Measurements from ENCODE around the gene SH3RF2.
"Not testable (repeated sequence)": the region's sequence is repeated elsewhere in the genome, so short reads cannot be mapped to it uniquely, and the experiment has no call there.

Gene SH3RF2

DNA sequence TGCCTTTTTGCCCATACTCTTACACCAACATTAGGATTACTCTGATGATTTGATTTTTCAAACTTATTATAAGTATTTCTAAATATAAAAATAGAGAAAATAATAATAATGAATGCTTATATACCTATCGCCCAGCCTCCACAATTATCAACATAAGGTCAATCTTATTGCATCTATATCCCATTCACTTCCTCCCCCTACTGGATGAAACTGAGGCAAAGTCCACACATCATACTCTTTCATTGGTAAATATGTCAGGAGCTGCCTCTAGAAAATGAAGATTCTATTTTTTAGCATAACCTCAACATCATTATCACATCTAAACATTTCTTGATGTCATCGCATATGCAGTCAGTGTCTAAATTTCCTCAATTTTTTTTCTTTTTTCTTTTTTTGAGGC is 44.3 kb downstream of the SH3RF2 start:
- DNase-seq, result no peak

DNA sequence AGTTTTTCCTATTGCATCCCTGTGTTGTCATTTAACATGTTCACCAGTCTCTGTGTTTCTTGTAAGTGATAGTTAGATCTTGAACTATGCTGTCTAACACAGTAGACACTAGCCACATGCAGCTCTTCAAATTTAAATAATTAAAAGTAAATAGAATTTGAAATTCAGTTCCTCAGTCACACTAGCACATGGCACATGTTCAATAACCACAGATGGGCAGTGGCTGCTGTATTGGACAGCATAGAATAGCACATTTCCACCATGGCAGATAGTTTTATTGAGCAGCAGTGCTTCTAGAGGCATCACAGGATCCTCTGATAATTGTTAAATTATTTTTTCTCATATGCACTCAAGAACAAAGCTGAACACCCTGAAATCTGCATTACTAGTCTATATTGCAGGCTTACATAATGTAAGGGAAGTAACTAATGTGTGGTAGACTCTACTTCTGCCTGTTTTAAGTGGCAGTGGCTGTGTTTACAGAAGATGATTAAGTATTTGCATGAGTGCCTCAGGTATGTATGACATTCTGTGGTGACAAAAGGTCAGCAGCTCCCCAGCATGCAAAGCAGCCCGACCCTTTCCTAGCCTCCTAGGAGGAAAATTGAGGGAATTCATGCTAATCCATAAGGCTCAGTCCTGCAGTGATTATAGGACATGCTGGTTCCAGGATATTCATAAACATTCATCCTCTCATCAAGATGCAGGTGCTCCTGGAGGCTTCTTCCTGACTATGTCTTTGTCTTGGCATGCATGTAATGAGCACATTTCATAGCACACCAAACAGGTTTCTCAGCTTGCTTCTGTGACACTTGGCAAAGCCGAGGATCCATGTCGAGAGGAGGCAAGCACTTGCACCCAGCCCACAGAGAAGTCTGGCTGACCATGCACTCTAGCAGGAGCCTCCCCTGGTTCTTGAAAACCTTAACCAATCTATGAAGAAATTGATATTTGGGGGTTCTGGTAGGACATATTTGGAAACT is 45.5 kb downstream of the SH3RF2 start:
- DNase-seq, result no peak

DNA sequence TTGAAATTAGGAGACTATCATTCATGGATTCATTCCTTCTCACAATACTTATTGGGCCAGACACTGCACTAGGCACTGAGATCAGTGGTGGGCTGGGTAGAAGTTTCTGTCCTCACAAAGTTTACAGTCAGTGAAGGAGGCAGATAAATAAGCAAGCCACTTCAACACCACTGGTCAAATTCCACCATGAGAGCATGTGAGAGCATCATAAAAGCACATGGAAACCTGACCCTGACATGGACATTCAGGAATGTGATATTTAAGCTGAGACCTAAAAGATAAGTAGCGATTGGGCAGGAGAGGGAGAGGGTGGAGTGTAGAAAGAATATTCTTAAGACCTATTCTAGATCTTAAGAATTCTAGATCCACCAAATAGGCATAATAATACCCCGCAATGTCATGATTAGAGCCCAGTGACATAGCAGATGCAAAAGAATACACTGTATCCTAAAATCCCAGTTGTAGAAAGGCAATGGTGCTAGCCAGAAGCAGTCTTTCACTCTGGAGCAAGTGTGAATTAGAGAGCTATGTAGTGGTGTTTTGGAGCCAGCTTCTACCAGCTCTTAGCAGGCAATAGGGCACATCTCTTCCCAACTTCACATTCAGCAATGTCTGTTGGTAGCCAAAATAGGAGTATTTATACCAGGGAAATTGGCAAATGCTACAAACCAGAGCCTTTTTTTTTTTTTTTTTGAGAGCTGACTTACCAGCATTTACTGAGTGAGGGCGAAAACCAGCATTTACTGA is 46.4 kb downstream of the SH3RF2 start:
- DNase-seq, result no peak

DNA sequence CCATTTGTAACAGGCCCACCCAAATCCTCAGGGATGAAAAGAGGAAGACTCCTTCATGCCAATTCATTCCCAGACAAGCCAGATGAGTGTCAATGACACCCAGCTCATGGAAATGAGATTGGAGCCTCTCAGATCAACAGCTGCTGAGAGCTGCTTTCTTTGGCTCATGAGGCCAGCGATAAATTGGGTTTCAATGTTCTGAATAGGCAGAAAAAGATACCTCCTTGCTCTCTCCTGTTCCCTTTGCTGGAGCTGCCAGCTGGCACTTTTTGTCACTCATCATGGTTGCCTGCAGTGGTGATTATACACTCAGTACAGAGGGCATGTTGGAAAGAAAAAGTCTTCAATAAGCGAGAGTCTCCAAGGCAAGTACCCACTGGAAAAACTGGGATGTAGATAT is 47.1 kb downstream of the SH3RF2 start:
- no peak for DNase-seq

DNA sequence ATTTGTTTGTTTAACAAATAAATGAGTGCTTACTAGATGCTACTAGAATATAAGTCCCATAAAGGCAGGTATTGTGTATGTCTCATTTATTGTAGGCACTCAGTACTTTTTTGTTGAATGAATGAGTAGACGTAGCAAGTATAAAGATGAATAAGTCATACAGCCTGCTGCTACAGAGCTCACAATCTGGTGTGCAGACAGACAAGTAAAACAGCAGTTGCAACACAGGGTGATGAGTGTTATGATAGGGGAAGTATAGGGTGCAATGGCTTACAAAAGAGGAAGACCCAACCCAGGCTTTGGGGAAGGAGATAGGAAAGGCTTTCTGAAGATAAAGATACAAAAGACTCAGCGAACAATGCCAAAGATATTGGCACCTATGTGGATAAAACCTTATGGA is 47.7 kb downstream of the SH3RF2 start:
- DNase-seq, result no peak

DNA sequence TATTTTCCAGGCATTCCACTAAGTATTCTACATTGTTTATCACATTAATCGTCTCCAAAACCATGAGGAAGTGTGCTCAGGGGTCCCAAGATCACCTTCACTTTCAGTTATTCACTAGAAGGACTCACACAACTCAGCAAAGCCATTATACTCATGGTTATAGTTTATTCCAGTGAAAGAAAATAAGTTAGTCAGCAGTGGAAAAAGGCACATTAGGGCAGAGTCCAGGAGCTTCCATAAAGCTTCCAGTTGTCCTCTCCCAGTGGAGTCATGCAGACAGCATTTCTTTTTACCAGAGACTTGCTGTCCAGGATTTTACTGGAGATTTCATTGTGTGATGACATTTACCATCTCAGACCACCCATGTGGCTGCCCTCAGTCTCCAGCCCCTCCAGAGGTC is 51.5 kb downstream of the SH3RF2 start:
- DNase-seq, result no peak

DNA sequence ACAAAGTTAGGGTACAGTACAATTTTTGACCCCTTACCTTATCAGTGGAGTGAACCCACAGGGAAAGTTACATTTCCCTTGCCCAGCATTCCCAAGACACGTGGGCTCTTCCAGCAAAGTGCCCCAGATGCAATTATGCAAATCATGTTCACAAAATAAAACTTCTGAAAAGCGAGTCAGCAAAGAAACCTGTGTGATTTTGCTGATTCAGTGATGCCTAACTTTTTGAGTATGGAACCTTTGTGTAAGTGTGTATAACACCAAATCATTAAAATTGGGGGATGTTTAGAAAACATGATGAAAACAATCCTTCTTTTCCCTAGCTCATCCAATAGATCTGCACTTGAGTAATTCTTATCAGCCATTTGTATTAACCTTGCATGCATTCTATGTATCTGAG is 52.6 kb downstream of the SH3RF2 start:
- no peak for DNase-seq

DNA sequence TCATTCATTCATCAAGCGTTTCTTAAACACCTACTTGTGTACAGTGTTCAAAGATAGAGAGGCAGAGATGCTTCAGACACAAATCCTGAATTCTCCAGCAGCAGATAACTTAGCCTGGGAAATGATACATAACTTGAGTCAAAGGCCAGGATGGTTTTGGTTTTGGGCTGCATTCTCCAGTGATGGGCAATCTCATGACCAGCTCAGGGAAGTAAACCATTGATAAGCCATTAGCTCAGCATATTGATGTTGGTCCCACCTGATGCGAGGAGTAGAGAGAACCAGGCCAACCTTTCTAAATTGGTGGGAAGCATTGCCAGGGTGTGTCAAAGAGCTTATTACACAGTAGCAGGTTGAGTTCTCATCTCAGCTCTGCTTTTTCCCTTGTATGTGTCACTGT is 53.0 kb downstream of the SH3RF2 start:
- no peak for DNase-seq

DNA sequence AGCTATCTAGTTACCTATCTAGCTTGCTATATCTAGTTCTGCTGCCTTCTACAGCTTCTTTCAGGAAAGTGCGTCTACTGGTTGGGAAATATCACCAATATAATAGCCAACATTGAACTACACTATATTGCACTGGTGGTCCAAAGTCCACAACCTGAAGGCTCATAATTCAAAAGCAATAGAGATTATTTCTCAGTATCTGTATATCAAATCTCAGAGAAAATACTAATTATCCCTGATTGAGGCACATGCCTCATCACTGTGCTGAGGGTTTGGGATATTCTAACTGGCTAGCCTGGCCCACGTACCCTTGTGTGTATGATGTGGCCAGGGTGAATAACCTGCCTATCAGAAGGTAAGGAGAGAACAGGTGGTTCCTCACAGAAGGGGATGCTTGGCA is 53.8 kb downstream of the SH3RF2 start:
- no peak for DNase-seq

DNA sequence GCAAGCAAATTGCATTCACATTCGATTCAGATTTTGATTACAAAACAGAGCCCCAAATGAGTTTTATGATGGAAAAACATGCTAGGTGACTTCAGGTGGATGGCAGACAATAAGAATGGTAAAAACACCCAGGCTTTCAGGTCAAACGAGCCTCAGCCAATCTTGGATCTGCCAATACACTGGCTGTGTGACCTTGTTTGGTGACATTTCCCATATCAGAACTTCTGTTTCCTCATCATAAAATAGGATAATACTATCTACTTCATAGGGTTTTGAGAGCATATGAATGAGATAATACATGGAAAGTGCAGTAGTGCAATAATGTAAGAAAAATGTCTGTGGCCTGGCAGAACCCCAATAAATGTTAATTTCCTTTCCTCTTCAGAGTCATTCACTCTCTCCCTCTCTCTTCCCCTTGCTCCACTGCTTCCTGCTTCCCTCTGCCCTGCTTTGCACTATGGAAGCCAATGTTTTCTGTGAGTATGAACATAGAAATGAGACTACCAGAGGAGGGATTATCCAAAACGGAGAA is 54.7 kb downstream of the SH3RF2 start:
- DNase-seq, result no peak

DNA sequence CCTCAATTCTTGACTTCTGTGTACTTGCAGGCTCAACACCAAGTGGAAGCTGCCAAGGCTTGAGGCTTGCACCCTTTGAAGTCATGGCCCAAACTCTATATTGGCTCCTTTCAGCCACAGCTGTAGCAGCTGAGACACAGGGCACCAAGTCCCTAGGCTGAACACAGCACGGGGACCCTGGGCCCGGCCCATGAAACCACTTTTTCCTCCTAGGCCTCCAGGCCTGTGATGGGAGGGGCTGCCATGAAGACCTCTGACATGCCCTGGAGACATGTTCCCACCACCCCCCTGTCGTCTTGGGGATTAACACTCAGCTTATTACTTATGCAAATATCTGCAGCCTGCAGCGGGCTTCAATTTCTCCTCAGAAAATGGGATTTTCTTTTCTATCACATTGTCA is 57.2 kb downstream of the SH3RF2 start:
- DNase-seq, result not testable (repeated sequence)

DNA sequence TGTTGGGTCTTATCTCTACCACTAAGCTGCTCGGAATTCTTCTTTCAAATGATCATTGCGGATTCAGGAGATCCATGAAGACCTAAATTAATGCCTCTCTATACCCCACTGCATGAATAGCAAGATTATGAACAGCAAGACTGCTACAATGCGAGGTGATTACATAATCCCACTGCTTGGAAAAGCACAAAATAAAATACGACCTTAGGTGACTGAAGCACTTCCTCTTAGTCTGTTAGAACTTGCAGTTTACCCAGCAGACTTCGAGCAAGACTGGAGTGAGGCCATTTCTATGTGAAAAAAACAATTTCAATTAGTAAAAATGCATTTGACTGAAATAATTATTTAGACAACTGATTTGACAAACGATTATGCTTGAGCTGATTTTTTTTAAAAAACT is 59.8 kb downstream of the SH3RF2 start:
- DNase-seq, result no peak

DNA sequence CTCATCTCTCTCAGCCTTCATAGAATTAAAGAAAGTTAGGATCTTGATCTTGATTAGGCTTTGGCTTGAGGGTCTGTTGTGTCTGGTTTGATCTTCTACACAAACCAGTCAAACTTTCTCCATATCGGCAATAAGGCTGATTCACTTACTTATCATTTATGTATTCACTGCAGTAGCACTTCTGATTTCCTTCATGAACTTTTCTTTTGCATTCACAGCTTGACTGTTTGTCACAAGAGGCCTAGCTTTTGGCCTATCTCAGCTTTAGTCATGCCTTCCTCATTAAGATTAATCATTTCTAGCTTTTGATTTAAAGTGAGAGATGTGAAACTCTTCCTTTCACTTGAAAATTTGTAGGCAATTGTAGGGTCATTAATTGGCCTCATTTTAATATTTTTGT is 62.8 kb downstream of the SH3RF2 start:
- no peak for DNase-seq

DNA sequence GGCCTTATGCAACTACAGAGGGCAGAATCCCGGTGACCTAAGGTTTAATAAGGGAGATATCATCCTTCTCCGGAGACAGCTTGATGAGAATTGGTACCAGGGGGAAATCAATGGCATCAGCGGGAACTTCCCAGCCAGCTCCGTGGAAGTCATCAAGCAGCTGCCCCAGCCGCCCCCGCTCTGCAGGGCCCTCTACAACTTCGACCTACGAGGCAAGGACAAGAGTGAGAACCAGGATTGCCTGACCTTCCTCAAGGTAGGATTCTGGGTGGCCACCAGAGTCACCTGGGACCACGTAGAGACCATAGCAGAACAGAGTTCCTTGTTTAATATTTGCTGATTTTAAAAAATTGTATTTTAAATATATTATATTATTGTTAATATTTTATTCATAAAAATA is 63.7 kb downstream of the SH3RF2 start:
- DNase-seq, result no peak

DNA sequence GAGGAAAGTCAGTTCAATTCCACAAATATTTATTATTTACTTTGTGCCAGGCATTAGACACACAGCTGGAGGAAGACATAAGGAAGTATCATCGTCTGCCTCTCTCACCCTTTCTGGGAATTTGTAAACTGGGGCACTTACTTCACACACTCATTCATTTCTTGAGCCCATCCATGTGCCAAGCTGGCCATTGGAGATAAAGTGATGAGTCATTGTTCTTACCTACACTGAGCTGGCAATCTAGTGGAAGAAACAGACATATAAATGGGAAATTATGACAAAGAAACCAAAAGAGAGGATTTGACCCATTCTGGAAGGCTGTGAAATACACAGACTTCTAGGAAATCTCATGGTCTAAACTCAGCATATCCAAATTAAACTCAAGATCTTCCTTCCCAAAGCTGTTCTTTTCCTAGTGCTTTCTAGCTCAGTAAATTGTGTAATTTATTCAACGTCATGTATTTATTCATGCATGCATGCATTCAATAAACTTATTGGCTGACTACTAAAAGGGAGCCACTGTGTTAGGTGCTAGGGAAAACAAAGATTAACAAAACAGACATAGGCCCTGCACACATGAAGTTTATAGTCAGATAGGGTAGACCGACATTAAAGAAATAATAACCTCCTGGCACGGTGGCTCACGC is 65.3 kb downstream of the SH3RF2 start:
- DNase-seq, result no peak

DNA sequence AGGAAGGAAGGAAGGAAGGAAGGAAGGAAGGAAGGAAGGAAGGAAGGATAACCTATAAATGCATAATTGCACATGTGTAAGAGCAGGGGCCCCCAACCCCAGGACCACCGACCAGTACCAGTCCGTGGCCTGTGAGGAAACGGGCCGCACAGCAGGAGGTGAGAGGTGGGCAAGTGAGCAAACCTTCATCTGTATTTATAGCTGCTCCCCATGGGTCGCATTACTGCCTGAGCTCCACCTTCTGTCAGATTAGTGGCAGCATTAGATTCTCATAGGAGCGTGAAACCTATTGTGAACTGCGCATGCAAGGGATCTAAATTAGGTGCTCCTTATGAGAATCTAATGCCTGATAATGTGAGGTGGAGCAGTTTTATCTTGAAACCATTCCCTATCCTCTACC is 66.1 kb downstream of the SH3RF2 start:
- DNase-seq, result no peak

DNA sequence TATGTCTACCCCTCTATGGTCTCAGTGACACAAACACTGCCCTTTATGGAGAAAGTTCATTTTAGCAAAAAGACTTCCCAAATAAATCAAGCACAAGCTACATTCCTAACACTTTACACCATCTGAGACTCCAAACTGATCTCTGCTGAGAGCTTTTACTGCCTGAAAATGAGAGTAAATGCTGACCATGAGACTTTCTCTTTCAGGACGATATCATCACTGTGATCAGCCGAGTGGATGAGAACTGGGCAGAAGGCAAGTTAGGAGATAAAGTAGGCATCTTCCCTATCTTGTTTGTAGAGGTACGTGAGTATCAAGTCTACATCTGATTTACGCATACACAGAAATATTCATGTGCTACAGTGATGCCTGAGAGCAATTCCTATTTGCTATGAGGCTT is 67.5 kb downstream of the SH3RF2 start:
- no peak for DNase-seq

DNA sequence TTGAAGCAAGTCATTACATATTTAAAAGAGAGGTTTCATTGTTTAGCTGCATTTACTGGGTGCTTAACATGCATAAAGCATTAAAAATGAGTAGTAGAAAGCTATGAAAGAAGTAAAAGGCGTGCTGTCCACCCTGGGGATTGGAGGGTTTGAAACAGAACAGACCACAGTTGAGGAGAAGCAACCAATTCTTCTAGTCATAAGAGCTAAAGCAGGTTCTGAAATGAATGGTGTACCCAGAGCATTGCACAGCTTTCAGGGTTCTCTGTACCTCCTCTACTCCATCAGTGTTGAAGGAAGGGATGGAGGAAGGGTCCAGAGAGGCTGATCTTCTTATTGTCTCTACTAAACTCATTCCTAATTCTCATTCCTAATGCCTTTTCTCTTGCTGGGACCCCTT is 68.9 kb downstream of the SH3RF2 start:
- no peak for DNase-seq

DNA sequence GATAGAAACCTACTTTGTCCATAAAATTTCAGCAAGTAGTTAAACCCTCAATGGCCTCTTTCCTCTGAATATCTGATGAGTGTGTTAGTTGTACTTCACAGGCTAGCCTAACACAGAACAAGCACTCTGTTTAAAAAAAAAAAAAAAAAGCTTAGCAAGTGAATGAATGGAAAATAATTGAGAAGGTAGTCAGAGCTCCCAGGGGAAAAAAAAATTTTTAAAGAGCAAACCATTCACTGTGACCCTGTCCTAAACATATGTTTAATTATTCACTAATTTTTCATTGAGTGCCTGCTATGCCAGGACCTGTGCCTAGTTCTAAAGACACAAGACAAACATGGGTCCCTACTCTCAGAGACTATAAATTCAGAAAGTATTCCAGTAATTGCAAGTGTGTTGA is 69.3 kb downstream of the SH3RF2 start:
- no peak for DNase-seq

DNA sequence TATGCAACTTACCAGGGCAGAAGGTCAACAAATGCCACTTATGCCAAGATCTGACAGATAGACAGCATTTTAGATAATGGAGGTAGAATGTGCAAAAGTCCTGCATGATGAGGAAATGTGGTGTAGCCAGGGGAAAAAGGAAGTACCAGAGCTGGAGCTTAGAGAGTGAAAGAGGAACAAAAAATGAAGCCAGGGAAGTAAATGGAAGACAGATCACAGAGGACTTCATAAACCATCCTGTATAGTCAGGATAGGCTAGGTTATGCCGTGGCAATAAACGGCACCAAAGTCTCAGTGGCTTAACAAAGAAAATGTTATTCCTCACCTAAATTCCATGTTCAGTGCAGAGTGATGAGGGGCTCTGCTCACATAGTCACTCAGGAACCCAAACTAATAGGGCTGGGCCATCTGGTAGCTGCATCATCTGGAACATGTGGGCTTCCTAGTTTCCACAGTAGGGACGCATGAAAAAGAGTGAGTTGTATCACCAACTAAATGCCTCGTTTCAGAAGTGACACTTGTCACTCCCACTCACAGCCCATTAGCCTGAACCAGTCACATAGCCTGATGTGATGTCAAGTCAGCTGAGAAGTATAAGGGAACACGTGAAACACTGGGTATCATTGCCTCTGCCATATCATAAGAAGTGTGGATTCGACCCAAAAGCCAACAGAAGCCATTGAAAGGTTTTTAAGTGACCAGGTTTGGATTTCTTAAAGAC is 70.3 kb downstream of the SH3RF2 start:
- DNase-seq, result no peak

DNA sequence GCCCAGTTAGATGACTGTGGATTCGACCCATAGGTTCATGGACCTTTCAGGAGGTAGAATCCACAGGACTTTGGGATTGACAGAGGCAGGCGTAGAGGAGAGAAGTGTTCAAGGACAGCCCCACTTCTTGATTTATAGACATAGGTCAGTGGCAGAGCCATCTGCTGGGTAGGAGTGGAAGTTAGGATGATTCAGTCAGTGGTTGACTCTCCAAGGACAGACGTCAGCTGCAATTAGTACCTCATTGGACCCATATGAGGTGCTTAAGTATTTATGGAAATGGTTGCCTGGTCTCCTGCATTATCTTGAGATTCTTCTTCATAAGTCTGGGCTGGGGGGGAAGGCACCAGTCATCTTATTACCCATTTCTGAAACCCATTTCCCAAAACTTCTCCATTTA is 70.9 kb downstream of the SH3RF2 start:
- DNase-seq, result no peak

DNA sequence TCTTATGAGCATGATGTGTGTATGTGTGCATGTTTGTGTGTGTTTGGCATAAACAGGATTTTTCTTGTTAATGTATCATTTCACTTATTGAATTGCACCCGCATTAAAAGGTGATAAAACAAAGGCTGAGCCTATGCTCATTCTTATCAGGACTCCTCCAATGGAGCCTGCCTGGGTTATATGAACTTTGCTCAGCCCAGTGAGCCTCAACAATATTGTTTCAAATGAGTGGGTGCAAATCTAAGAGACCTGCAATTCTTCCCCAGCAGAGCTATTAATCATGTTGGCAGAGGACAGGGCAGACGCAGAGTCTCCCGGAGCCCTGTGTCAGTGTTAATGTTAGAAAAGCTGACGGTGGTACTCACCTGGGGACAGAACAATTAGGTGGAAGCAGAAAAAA is 71.6 kb downstream of the SH3RF2 start:
- DNase-seq, result no peak

DNA sequence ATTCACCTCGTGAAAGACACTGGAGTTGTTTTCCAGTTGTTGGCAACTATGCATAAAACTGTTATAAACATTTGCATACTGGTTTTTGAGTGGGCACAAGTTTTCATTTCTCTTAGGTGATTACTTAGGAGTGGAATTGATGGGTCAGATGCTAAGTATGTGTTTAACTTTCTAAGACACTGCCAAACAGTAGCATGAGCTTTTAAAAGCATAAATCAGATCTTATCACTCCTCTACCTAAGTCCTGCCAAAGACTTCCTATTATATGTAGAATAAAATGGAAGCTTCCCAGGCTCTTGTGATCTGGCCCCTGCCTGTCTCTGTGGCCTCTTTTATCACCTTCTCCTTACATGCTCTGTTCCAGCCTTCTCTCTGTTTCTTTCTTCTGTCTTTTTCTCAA is 72.6 kb downstream of the SH3RF2 start:
- DNase-seq, result no peak

Measured in stimulated activated CD4-positive, alpha-beta T cell treated with anti-CD3 and anti-CD28 coated beads, Interleukin-12 subunit alpha, Interleukin-12 subunit beta, amount 100 ng/mL, for 4 hours (primary cell).